ENCODE results near the gene GOLGA2. TPM values are rescaled to one million over a fixed set of nuclear protein-coding genes. Genes with fewer than 3 reads are reported as not detected.

Gene GOLGA2, protein sequence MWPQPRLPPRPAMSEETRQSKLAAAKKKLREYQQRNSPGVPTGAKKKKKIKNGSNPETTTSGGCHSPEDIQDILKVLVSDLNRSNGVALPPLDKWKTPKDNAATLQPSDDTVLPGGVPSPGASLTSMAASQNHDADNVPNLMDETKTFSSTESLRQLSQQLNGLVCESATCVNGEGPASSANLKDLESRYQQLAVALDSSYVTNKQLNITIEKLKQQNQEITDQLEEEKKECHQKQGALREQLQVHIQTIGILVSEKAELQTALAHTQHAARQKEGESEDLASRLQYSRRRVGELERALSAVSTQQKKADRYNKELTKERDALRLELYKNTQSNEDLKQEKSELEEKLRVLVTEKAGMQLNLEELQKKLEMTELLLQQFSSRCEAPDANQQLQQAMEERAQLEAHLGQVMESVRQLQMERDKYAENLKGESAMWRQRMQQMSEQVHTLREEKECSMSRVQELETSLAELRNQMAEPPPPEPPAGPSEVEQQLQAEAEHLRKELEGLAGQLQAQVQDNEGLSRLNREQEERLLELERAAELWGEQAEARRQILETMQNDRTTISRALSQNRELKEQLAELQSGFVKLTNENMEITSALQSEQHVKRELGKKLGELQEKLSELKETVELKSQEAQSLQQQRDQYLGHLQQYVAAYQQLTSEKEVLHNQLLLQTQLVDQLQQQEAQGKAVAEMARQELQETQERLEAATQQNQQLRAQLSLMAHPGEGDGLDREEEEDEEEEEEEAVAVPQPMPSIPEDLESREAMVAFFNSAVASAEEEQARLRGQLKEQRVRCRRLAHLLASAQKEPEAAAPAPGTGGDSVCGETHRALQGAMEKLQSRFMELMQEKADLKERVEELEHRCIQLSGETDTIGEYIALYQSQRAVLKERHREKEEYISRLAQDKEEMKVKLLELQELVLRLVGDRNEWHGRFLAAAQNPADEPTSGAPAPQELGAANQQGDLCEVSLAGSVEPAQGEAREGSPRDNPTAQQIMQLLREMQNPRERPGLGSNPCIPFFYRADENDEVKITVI
- total RNA-seq, result 100 to 1,000 TPM in 2 of 4 donors, 10 to 100 TPM in 2; 18.4 to 174 (median 89.9) TPM

- peak; percentile 46 to 62 for DNase-seq
- TF ChIP-seq POLR2A (IDR thresholded peaks at IDR 0.05) (no peak), CTCF (IDR thresholded peaks at IDR 0.05) (no peak)
- Histone ChIP-seq H3K9me3 (no peaks in the 10 kb centered on the region), H3K4me1 (peaks cover 0 to 5% of the 10 kb centered on the region in 2 donors), H3K4me3 (peak within 1 kb of the TSS; percentile 81 to 93), H3K36me3 (no peaks in the 10 kb centered on the region), H3K27me3 (no peaks in the 10 kb centered on the region), H3K27ac (peak within 1 kb of the TSS; percentile 89 to 94)
- intact Hi-C loops (cut with DNase I; ENCODE audit: low total_unique reads), result no loop called here
Observed at GRCh38 chr9:128275198-128276007, at the start of gene GOLGA2. Gene GOLGA2, minus strand, starts transcription at chr9:128276007. Its CDS starts 31 bp downstream, at chr9:128275976.

DNA sequence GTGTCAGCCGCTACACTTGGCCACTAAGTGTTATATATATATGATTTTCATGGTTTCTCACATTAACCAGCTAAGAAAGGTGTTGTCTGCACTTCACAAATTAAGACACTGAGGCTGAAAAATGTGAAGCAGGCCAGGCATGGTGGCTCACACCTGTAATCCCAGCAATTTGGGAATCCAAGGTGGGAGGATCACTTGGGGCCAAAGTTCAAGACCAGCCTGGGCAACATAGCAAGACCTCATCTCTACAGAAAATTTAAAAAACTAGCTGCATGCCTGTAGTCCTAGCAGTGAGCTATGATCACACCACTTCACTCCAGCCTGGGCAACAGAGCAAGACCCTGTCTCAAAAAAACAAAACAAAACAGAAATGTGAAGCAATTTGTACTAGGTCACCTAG lies 48.6 kb upstream of the GOLGA2 start:
- H3K36me3 ChIP-seq, result no peaks in the 10 kb centered on the region
- intact Hi-C loops (cut with DNase I; ENCODE audit: low total_unique reads), result no loop called here
- no peaks in the 10 kb centered on the region for H3K27me3 ChIP-seq
- no peak for DNase-seq
- H3K4me1 ChIP-seq, result peaks cover 0 to 17% of the 10 kb centered on the region in 2 donors
- no peak overlapping the region for H3K4me3 ChIP-seq
- no peak for TF ChIP-seq CTCF (IDR thresholded peaks at IDR 0.05)
- H3K9me3 ChIP-seq, result no peaks in the 10 kb centered on the region
- no peak overlapping the region for H3K27ac ChIP-seq

DNA sequence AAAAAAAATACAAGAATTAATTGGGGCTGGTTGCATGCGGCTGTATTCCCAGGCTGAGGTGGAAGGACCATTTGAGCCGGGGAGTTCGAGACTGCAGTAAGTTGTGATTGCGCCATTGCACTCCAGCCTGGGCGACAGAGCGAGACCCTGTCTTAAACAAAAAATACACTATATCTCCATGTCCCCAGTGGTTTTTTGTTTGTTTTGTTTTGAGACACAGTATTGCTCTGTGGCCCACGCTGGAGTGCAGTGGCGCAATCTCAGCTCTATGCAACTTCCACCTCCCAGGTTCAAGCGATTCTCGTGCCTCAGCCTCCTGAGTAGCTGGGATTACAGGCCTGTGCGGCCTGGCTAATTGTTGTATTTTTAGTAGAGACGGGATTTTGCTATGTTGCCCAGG lies 48.0 kb upstream of the GOLGA2 start:
- TF ChIP-seq POLR2A (IDR thresholded peaks at IDR 0.05), result no peak
- TF ChIP-seq CTCF (IDR thresholded peaks at IDR 0.05), result no peak
- no peaks in the 10 kb centered on the region for H3K9me3 ChIP-seq
- H3K4me1 ChIP-seq, result peaks cover 0 to 17% of the 10 kb centered on the region in 2 donors
- intact Hi-C loops (cut with DNase I; ENCODE audit: low total_unique reads), result no loop called here
- H3K4me3 ChIP-seq, result peak overlapping the region in 1 of 2 donors; percentile 95
- no peaks in the 10 kb centered on the region for H3K36me3 ChIP-seq
- no peaks in the 10 kb centered on the region for H3K27me3 ChIP-seq
- no peak overlapping the region for H3K27ac ChIP-seq
- no peak for DNase-seq

DNA sequence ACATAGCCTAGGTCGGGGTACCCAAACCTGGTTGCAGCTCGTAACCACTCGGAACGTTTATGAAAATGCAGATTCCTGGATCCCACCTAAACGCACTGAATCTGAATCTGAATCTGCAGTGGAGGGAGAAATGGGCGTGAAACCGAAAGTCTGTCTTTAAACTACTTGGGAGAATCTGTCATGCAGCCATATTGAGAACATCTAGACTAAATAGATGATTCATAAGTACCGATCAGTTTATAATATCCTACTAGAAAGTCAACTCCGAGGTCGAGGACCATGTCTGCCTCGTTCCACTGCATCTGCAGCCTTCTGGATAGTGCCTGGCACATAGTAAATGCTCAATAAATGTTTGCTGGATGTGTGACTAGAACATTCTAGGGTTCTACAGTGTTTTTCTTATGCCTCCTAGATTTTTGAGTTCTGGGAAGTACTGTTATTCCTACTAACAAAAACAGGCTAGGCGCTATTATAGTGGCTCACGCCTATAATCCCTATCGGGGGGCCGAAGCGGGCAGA lies 47.5 kb upstream of the GOLGA2 start:
- Histone ChIP-seq H3K27me3 (no peaks in the 10 kb centered on the region), H3K4me3 (peak overlapping the region; percentile 85 to 95), H3K36me3 (no peaks in the 10 kb centered on the region), H3K27ac (peak overlapping the region; percentile 89 to 90), H3K9me3 (no peaks in the 10 kb centered on the region), H3K4me1 (peaks cover 0 to 17% of the 10 kb centered on the region in 2 donors)
- TF ChIP-seq CTCF (IDR thresholded peaks at IDR 0.05), result no peak
- TF ChIP-seq POLR2A (IDR thresholded peaks at IDR 0.05), result no peak
- no peak for DNase-seq
- intact Hi-C loops (cut with DNase I; ENCODE audit: low total_unique reads), result no loop called here
